Endothelial cell of umbilical vein (primary cell): Measurements from ENCODE around the gene WDR26. TPM values are rescaled to one million over a fixed set of nuclear protein-coding genes. Genes with fewer than 3 reads are reported as not detected.

ENCODE experiments used
- BruUV-seq: library from RNA; stranded (reverse); fragments of 400-500 nt; replicated peaks from 2 replicates; lab custom pipeline; 2021; lab: Mats Ljungman, UMichigan
- CTCF ChIA-PET: fragments of 300-600, 350-600 bp; sonication (Branson Sonifier 250); formaldehyde crosslinking; loops from one replicate; lab custom pipeline; 2021; ENCODE audit warnings: antibody characterized with exemption, inconsistent platforms; lab: Charles Lee
- POLR2A ChIA-PET: fragments of 300-600, 350-600 bp; sonication (Branson Sonifier 250); formaldehyde crosslinking; loops from one replicate; lab custom pipeline; 2021; ENCODE audit warnings: antibody characterized with exemption, inconsistent platforms; lab: Charles Lee
- DNase-seq: peaks from one replicate; pipeline ENCODE4 v3.0.0-alpha.2; 2011; ENCODE audit warnings: low read depth, low spot score
- FAIRE-seq: peaks from 2 replicates; lab custom pipeline; 2011; peaks lifted over from hg19 to GRCh38; lab: Jason Lieb, UNC
- H2AFZ ChIP-seq: 2 replicates; pipeline ENCODE4 v1.6.0; 2012; ENCODE audit warnings: low read depth, low read length, control low read depth, inconsistent platforms
- H3K27ac ChIP-seq: 2 replicates; pipeline ENCODE4 v1.5.1; 2011; ENCODE audit warnings: low read depth, mild to moderate bottlenecking, control low read depth, low read length, moderate library complexity; ENCODE audit not compliant: insufficient read depth
- H3K27me3 ChIP-seq, 2 experiments: 2 replicates each; pipeline versions ENCODE4 v1.6.0 to v1.6.1; 2011; ENCODE audit warnings: low read length in 2 of 2, mixed read lengths in 1 of 2; ENCODE audit not compliant: control insufficient read depth in 2 of 2, insufficient read depth in 2 of 2
- H3K36me3 ChIP-seq, 2 experiments: 2 replicates in 1 of 2; 3 replicates in 1 of 2; pipeline ENCODE4 v1.5.1; 2011; ENCODE audit warnings: low read length in 2 of 2, mild to moderate bottlenecking in 1 of 2, moderate library complexity in 1 of 2; ENCODE audit not compliant: control insufficient read depth in 2 of 2, insufficient read depth in 2 of 2; ENCODE audit errors: extremely low read depth in 1 of 2
- H3K4me1 ChIP-seq: 3 replicates; pipeline ENCODE4 v1.5.1; 2011; ENCODE audit warnings: mild to moderate bottlenecking, low read length; ENCODE audit not compliant: control insufficient read depth, insufficient read depth; ENCODE audit errors: extremely low read depth
- H3K4me2 ChIP-seq: 2 replicates; pipeline ENCODE4 v1.6.1; 2011; ENCODE audit warnings: low read length, control low read depth, mixed read lengths; ENCODE audit not compliant: insufficient read depth
- H3K4me3 ChIP-seq, 3 experiments: fragments of 200-600 bp in 1 of 3; sonication (generic), shearing (Covaris generic) in 1 of 3; replicated peaks in 1 of 3; 2 replicates each; pipeline ENCODE4 v1.5.1; 2011 to 2016; ENCODE audit warnings: control low read depth in 3 of 3, low read length in 3 of 3, mild to moderate bottlenecking in 2 of 3, inconsistent platforms in 1 of 3, low read depth in 1 of 3, moderate library complexity in 1 of 3; ENCODE audit not compliant: insufficient read depth in 1 of 3
- H3K79me2 ChIP-seq: 2 replicates; pipeline ENCODE4 v1.6.0; 2012; ENCODE audit warnings: low read length, inconsistent platforms; ENCODE audit not compliant: control insufficient read depth, insufficient read depth
- H3K9ac ChIP-seq: replicated peaks from 2 replicates; pipeline ENCODE3; 2011; ENCODE audit warnings: low read length, control low read depth; ENCODE audit not compliant: insufficient read depth; ENCODE audit errors: extremely low read depth
- H3K9me1 ChIP-seq: replicated peaks from 3 replicates; pipeline ENCODE4 v1.6.0; 2011; ENCODE audit warnings: mild to moderate bottlenecking, low read length; ENCODE audit not compliant: control insufficient read depth, insufficient read depth; ENCODE audit errors: extremely low read depth
- H3K9me3 ChIP-seq: replicated peaks from 2 replicates; pipeline ENCODE4 v1.5.1; 2012; ENCODE audit warnings: low read length, inconsistent platforms; ENCODE audit not compliant: control insufficient read depth, insufficient read depth
- H4K20me1 ChIP-seq: replicated peaks from 2 replicates; pipeline ENCODE3; 2011; ENCODE audit warnings: mild to moderate bottlenecking, low read length; ENCODE audit not compliant: control insufficient read depth, insufficient read depth; ENCODE audit errors: extremely low read depth
- EZH2 ChIP-seq: IDR thresholded peaks from 2 replicates; pipeline ENCODE4 v1.6.1; 2012; ENCODE audit warnings: borderline replicate concordance, low read depth, mild to moderate bottlenecking, moderate library complexity, low read length, inconsistent platforms; ENCODE audit not compliant: severe bottlenecking
- FOS ChIP-seq: IDR thresholded peaks from 2 replicates; pipeline ENCODE4 v1.6.1; 2011; ENCODE audit warnings: mild to moderate bottlenecking, low read length, moderate library complexity, borderline replicate concordance; ENCODE audit not compliant: insufficient read depth
- GATA2 ChIP-seq: IDR thresholded peaks from 2 replicates; pipeline ENCODE4 v1.7.0; 2011; ENCODE audit warnings: low read depth, mild to moderate bottlenecking, moderate library complexity, mixed read lengths, low read length; ENCODE audit not compliant: insufficient read length, insufficient read depth
- JUN ChIP-seq: IDR thresholded peaks from 2 replicates; pipeline ENCODE4 v1.6.1; 2011; ENCODE audit warnings: borderline replicate concordance, low read depth; ENCODE audit not compliant: insufficient read length, insufficient read depth
- MAX ChIP-seq: IDR thresholded peaks from 2 replicates; pipeline ENCODE4 v1.6.1; 2011; ENCODE audit not compliant: insufficient read depth, insufficient read length
- MYC ChIP-seq: IDR thresholded peaks from one replicate; pipeline ENCODE4 v1.6.1; 2011; ENCODE audit warnings: mild to moderate bottlenecking, low read depth, low read length
- POLR2A ChIP-seq: IDR thresholded peaks from 2 replicates; pipeline ENCODE4 v1.6.1; 2012; ENCODE audit warnings: low read depth, mild to moderate bottlenecking, control low read depth, low read length
- POLR2AphosphoS5 ChIP-seq: IDR thresholded peaks from 2 replicates; pipeline ENCODE4 v1.6.1; 2012; ENCODE audit warnings: low read depth, mild to moderate bottlenecking, control low read depth, low read length, moderate library complexity; ENCODE audit not compliant: insufficient read depth
- dilution Hi-C: fragments of 300-500 bp; cut with MboI; formaldehyde crosslinking; loops from one replicate; pipeline ENCODE4 v1.15.0; 2019; ENCODE audit warnings: low sequenced_read_pairs; ENCODE audit not compliant: extremely low pct_ligation_motif_present
- intact Hi-C: fragments of 100-400 bp; cut with micrococcal nuclease; formaldehyde crosslinking; loops from one replicate; pipeline ENCODE4 v1.10.0; 2022
- polyA plus RNA-seq, 4 experiments: library from polyadenylated mRNA; depleted of rRNA in 3 of 4; stranded (reverse) in 3 of 4; unstranded in 1 of 4; fragments of >200 nt; gene quantifications; 2 replicates each; pipeline versions ENCODE4 v1.2.1 to v1.2.3, GENCODE V29; 2011 to 2012; ENCODE audit warnings: missing spikeins in 1 of 4
- total RNA-seq: library from RNA; stranded (reverse); gene quantifications from 2 replicates; pipeline ENCODE4 v1.2.3, GENCODE V29; 2021
- TF ChIP-seq, protein P1 (sequence below), 2 donors: IDR thresholded peaks; 1 replicate in 1 of 2; 2 replicates in 1 of 2; pipeline ENCODE4 v1.5.1; 2011; ENCODE audit warnings: low read length in 2 of 2, mild to moderate bottlenecking in 2 of 2, moderate library complexity in 2 of 2, control low read depth in 1 of 2, inconsistent platforms in 1 of 2, low read depth in 1 of 2; ENCODE audit not compliant: insufficient read depth in 1 of 2; ENCODE audit errors: extremely low read depth in 1 of 2

WDR26 gene
- total and polyA plus RNA-seq, 2 donors (not counting 3 experiments of a cell fraction or from before 2014, with no cell fraction given) = 26.7 to 92.4 TPM

GRCh38 chr1:224392411-224393249, 42.0 kb downstream of the WDR26 start:
- FAIRE-seq (no peak), DNase-seq (no peak)
- ChIA-PET POLR2A (no interaction called here), CTCF (interaction anchor here (1.2 kb wide), 2 partner anchors 10 to 11 kb away, joined by 3 to 4 read pairs; no protein-coding TSS in a partner anchor)
- Histone ChIP-seq H3K79me2 (no peaks in the 10 kb centered on the region), H3K9me1 (no peaks in the 10 kb centered on the region), H3K27me3 (no peaks in the 10 kb centered on the region), H3K4me2 (no peak overlapping the region), H3K4me1 (no peaks in the 10 kb centered on the region), H2AFZ (no peak overlapping the region), H3K9me3 (no peaks in the 10 kb centered on the region), H3K27ac (no peak overlapping the region), H3K9ac (no peak overlapping the region), H4K20me1 (no peaks in the 10 kb centered on the region), H3K4me3 (no peak overlapping the region), H3K36me3 (peaks cover 10 to 42% of the 10 kb centered on the region in 2 experiments)
- BruUV-seq = no TSS peak
- dilution Hi-C loops (no loop called here), intact Hi-C loops (no loop called here)
- TF ChIP-seq MYC (no peak), POLR2AphosphoS5 (no peak), EZH2 (no peak), POLR2A (no peak), GATA2 (no peak), FOS (no peak), MAX (no peak), JUN (no peak)
- TF ChIP-seq, protein P1, sequence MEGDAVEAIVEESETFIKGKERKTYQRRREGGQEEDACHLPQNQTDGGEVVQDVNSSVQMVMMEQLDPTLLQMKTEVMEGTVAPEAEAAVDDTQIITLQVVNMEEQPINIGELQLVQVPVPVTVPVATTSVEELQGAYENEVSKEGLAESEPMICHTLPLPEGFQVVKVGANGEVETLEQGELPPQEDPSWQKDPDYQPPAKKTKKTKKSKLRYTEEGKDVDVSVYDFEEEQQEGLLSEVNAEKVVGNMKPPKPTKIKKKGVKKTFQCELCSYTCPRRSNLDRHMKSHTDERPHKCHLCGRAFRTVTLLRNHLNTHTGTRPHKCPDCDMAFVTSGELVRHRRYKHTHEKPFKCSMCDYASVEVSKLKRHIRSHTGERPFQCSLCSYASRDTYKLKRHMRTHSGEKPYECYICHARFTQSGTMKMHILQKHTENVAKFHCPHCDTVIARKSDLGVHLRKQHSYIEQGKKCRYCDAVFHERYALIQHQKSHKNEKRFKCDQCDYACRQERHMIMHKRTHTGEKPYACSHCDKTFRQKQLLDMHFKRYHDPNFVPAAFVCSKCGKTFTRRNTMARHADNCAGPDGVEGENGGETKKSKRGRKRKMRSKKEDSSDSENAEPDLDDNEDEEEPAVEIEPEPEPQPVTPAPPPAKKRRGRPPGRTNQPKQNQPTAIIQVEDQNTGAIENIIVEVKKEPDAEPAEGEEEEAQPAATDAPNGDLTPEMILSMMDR (IDR thresholded peaks at IDR 0.05; ENCODE audit: extremely low read depth in 1 of 2, insufficient read depth in 1 of 2, low read depth in 1 of 2, low read length in 2 of 2) = no peak
